K562 (cell line): ENCODE measurements around the gene IL10RB. TPM values are rescaled to one million over a fixed set of nuclear protein-coding genes. Genes with fewer than 3 reads are reported as not detected.
A peak's percentile ranks its signal among the peaks of the same experiment; 100 is the strongest.

Experiments used
- BACH1 ChIP-seq: fragments of 200-800 bp; sonication (Bioruptor generic); IDR thresholded peaks from 2 replicates; pipeline ENCODE4 v1.6.1; 2016; ENCODE audit warnings: missing genetic modification characterization, missing compliant biosample characterization
- BRD4 ChIP-seq: fragments of 200-600 bp; sonication (generic); IDR thresholded peaks from 2 replicates; pipeline ENCODE4 v1.6.1; 2017; ENCODE audit warnings: inconsistent platforms
- CBX5 ChIP-seq: IDR thresholded peaks from 2 replicates; pipeline ENCODE4 v1.6.1; 2014; ENCODE audit warnings: low read depth, borderline replicate concordance
- CBX8 ChIP-seq: fragments of 200-600 bp; sonication (generic); IDR thresholded peaks from 2 replicates; pipeline ENCODE4 v1.6.1; 2012; ENCODE audit warnings: borderline replicate concordance, mixed run types, low read depth, mild to moderate bottlenecking, moderate library complexity, mixed read lengths, low read length, control low read depth, inconsistent platforms; ENCODE audit not compliant: poor library complexity, severe bottlenecking; ENCODE audit errors: extremely low read depth
- CHCHD3 ChIP-seq: fragments of 250-450 bp; sonication (Bioruptor Pico); IDR thresholded peaks from 2 replicates; pipeline ENCODE4 v2.1.2; 2022; ENCODE audit warnings: mild to moderate bottlenecking
- GMEB1 ChIP-seq: fragments of 250-450 bp; sonication (Bioruptor Pico); IDR thresholded peaks from 2 replicates; pipeline ENCODE4 v1.4.0; 2020; ENCODE audit warnings: mild to moderate bottlenecking
- GTF2A2 ChIP-seq: IDR thresholded peaks from 2 replicates; pipeline ENCODE4 v1.6.1; 2016; ENCODE audit warnings: mild to moderate bottlenecking, missing genetic modification characterization, missing compliant biosample characterization
- HDAC1 ChIP-seq, 2 experiments: fragments of 450-650 bp; IDR thresholded peaks; 2 replicates each; pipeline ENCODE4 v1.6.1; 2016 to 2017; ENCODE audit warnings: inconsistent platforms in 1 of 2, mild to moderate bottlenecking in 1 of 2, moderate library complexity in 1 of 2
- KLF1 ChIP-seq: fragments of 450-650 bp; IDR thresholded peaks from 2 replicates; pipeline ENCODE4 v1.6.1; 2016; ENCODE audit warnings: missing genetic modification characterization, missing compliant biosample characterization
- MBD2 ChIP-seq: sonication (generic); IDR thresholded peaks from 2 replicates; pipeline ENCODE4 v1.6.1; 2016; ENCODE audit warnings: low read depth, borderline replicate concordance
- PHF20 ChIP-seq: fragments of 450-650 bp; IDR thresholded peaks from 2 replicates; pipeline ENCODE4 v1.6.1; 2018; ENCODE audit not compliant: partially characterized antibody
- POLR3G ChIP-seq: IDR thresholded peaks from 2 replicates; pipeline ENCODE4 v1.6.1; 2011; ENCODE audit not compliant: insufficient read length, insufficient replicate concordance; ENCODE audit errors: extremely low read depth
- PRPF4 ChIP-seq: fragments of 200-400 bp; formaldehyde crosslinking; IDR thresholded peaks from one replicate; pipeline ENCODE4 v1.6.1; 2017; ENCODE audit warnings: low read length, low read depth, mild to moderate bottlenecking; ENCODE audit not compliant: insufficient read depth, poor library complexity, severe bottlenecking
- SRSF3 ChIP-seq: fragments of 200-400 bp; formaldehyde crosslinking; IDR thresholded peaks from 2 replicates; pipeline ENCODE4 v1.6.1; 2016; ENCODE audit warnings: mild to moderate bottlenecking, low read length, moderate library complexity; ENCODE audit not compliant: insufficient read depth
- TAF9B ChIP-seq: fragments of 450-650 bp; IDR thresholded peaks from 2 replicates; pipeline ENCODE4 v1.6.1; 2018; ENCODE audit warnings: mild to moderate bottlenecking; ENCODE audit not compliant: partially characterized antibody
- TGIF2 ChIP-seq: sonication (generic); formaldehyde crosslinking; IDR thresholded peaks from 2 replicates; pipeline ENCODE4 v1.8.1; 2022; ENCODE audit warnings: mild to moderate bottlenecking, missing genetic modification reagents, moderate library complexity
- TSHZ1 ChIP-seq: fragments of 250-450 bp; sonication (Bioruptor Pico); IDR thresholded peaks from 2 replicates; pipeline ENCODE4 v1.4.0; 2020; ENCODE audit warnings: mild to moderate bottlenecking, moderate library complexity
- ZBTB34 ChIP-seq: fragments of 250-450 bp; sonication (Bioruptor Pico); IDR thresholded peaks from 2 replicates; pipeline ENCODE4 v1.8.0; 2021; ENCODE audit warnings: mild to moderate bottlenecking, moderate library complexity
- ZFP91 ChIP-seq: sonication (generic); formaldehyde crosslinking; IDR thresholded peaks from 2 replicates; pipeline ENCODE4 v1.8.0; 2022; ENCODE audit warnings: mild to moderate bottlenecking, missing genetic modification reagents
- polyA plus RNA-seq, 8 experiments: library from polyadenylated mRNA; depleted of rRNA in 4 of 8; stranded (reverse) in 5 of 8; unstranded in 3 of 8; fragments of >200 nt; fragmentation: Nextera tagmentation in 2 of 8; fragmentation: Illumina TruSeq in 1 of 8; extraction: Ambion mirVana in 2 of 8; extraction: Trizol in 1 of 8; gene quantifications; 2 replicates each; pipeline versions ENCODE4 v1.2.1 to v1.2.3, GENCODE V29; 2011 to 2014; ENCODE audit warnings: inconsistent platforms in 1 of 8, missing spikeins in 1 of 8
- total RNA-seq, 7 experiments: library from RNA; depleted of rRNA in 6 of 7; stranded (reverse); fragments of >200 nt in 6 of 7; fragmentation: Illumina TruSeq in 2 of 7; extraction: Trizol in 2 of 7; gene quantifications; 2 replicates each; pipeline versions ENCODE4 v1.2.1 to v1.2.3, GENCODE V29; 2011 to 2021; ENCODE audit warnings: low replicate concordance in 1 of 7

The IL10RB gene
- total and polyA plus RNA-seq, 9 of the 15 experiments (the other 6 are each of a cell fraction or from before 2014, with no cell fraction given): 10.9 to 33.8 (median 23.0) TPM

- TF ChIP-seq TGIF2 (CRISPR knock-in tag) (no peak), ZFP91 (no peak), TSHZ1 (CRISPR knock-in tag) (peak; percentile 86), GMEB1 (CRISPR knock-in tag) (peak; percentile 70), CHCHD3 (CRISPR knock-in tag) (no peak), POLR3G (no peak), PRPF4 (no peak), GTF2A2 (peak; percentile 91), MBD2 (no peak), BACH1 (peak; percentile 91), TAF9B (no peak), CBX5 (no peak), SRSF3 (no peak), PHF20 (no peak), CBX8 (no peak), HDAC1 (IDR thresholded peaks at IDR 0.05) (no peak), ZBTB34 (CRISPR knock-in tag) (no peak), KLF1 (tag) (peak; percentile 60; the same call in 1 of the 2 replicates), BRD4 (no peak; the same call in 1 of the 2 replicates)
Observed at GRCh38 chr21:33300701-33301631, 34.8 kb downstream of the IL10RB start (continued).
